SK-N-SH (cell line): ENCODE results near the gene FBXO42.

Source experiments
- EP300 ChIP-seq, 2 experiments: IDR thresholded peaks; 2 replicates each; pipeline versions ENCODE4 v1.4.0 to v1.6.1; 2012; ENCODE audit warnings: borderline replicate concordance in 1 of 2, low read depth in 1 of 2, low read length in 1 of 2
- GABPA ChIP-seq: IDR thresholded peaks from 2 replicates; pipeline ENCODE4 v1.4.0; 2012; ENCODE audit warnings: low read depth, mild to moderate bottlenecking
- POLR2AphosphoS5 ChIP-seq: IDR thresholded peaks from 2 replicates; pipeline ENCODE4 v1.6.1; 2012; ENCODE audit warnings: low read depth, low read length
- TF ChIP-seq, protein P1 (sequence below): IDR thresholded peaks from 2 replicates; pipeline ENCODE4 v1.4.0; 2012; ENCODE audit warnings: low read depth

DNA sequence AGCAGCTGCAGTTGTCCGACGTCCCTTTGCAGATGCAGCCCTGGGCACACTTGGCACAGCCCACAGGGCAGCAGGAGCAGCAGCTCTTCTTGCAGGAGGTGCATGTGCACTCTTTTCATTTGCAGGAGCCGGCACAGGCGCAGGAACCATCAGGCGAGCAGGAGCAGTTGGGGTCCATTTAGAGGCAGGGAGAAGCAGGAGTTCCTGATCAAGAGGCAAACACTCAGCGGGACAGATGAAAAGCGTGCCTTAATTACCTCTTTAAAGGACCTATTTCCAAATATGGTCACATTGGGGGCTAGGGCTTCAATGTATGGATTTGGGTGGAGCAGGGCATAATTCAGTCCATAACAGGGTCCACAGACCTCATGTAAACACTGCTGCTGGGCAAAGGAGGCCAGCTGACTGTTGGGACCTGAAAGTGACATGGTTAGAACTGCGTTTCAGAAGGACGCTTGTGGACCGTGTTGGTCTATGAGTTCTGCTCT is 111.0 kb downstream of the FBXO42 start:
- TF ChIP-seq POLR2AphosphoS5 = no peak
- no peak for TF ChIP-seq GABPA
- TF ChIP-seq, protein P1, sequence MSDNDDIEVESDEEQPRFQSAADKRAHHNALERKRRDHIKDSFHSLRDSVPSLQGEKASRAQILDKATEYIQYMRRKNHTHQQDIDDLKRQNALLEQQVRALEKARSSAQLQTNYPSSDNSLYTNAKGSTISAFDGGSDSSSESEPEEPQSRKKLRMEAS = no peak
- no peak for TF ChIP-seq EP300 (IDR thresholded peaks at IDR 0.05; ENCODE audit: borderline replicate concordance in 1 of 2, low read depth in 1 of 2, low read length in 1 of 2)
